Body of pancreas (tissue), 4 donors: Measurements from ENCODE around the gene TTC28. TPM values are rescaled to one million over a fixed set of nuclear protein-coding genes. Genes with fewer than 3 reads are reported as not detected.
"Not testable (repeated sequence)": the region's sequence is repeated elsewhere in the genome, so short reads cannot be mapped to it uniquely, and the experiment has no call there.

ENCODE experiments used
- ATAC-seq: fragments of 150-250 bp; one replicate; pipeline ENCODE4 v1.9.1; 2016
- DNase-seq, 4 donors: peaks; one replicate each; pipeline ENCODE4 v3.0.0-alpha.2; 2019
- H3K27ac ChIP-seq, 4 donors: fragments of 200-600 bp; sonication (generic); 1 replicate in 3 of 4; 2 replicates in 1 of 4; pipeline versions ENCODE4 v1.5.1 to v1.6.1; 2016 to 2019; ENCODE audit warnings: mild to moderate bottlenecking in 1 of 4, mixed read lengths in 1 of 4, moderate library complexity in 1 of 4
- H3K27me3 ChIP-seq, 2 donors: fragments of 200-600 bp; sonication (generic); one replicate each; pipeline ENCODE4 v1.6.0; 2016; ENCODE audit warnings: mild to moderate bottlenecking in 1 of 2
- H3K36me3 ChIP-seq, 2 donors: fragments of 200-600 bp; sonication (generic); replicated peaks in 1 of 2; 2 replicates each; pipeline ENCODE4 v1.5.1; 2016; ENCODE audit warnings: low read depth in 2 of 2; ENCODE audit not compliant: insufficient read depth in 1 of 2
- H3K4me1 ChIP-seq: fragments of 200-600 bp; sonication (generic); one replicate; pipeline ENCODE4 v1.6.0; 2016
- H3K4me3 ChIP-seq, 2 donors: fragments of 200-600 bp; sonication (generic); 1 replicate in 1 of 2; 2 replicates in 1 of 2; pipeline ENCODE4 v1.5.1; 2016 to 2019
- H3K9me3 ChIP-seq, 3 donors: fragments of 200-600 bp; sonication (generic); 1 replicate in 2 of 3; 2 replicates in 1 of 3; pipeline ENCODE4 v1.5.1; 2016
- POLR2A ChIP-seq, 3 donors: fragments of 450-650 bp; IDR thresholded peaks; one replicate each; pipeline ENCODE4 v1.6.1; 2016; ENCODE audit warnings: antibody characterized with exemption in 3 of 3, mild to moderate bottlenecking in 2 of 3
- WGBS, 2 donors: methylation state at CpG; one replicate each; pipeline ENCODE4 v1.1.5; 2017; 5-methylcytosine and 5-hydroxymethylcytosine counted together
- intact Hi-C: fragments of 100-400 bp; cut with DNase I; formaldehyde crosslinking; loops from one replicate; pipeline ENCODE4 v1.15.1; 2023
- total RNA-seq, 2 donors: library from RNA; depleted of rRNA; stranded (reverse); fragments of >200 nt; gene quantifications; one replicate each; pipeline ENCODE4 v1.1.0, GENCODE V29; 2016
- TF ChIP-seq, protein P1 (sequence below), 7 experiments: fragments of 450-650 bp in 4 of 7; fragments of 200-600 bp in 3 of 7; sonication (generic) in 3 of 7; IDR thresholded peaks; one replicate each; pipeline ENCODE4 v1.5.1; 2016 to 2019; ENCODE audit warnings: antibody characterized with exemption in 7 of 7

TTC28 gene
- total RNA-seq, 2 donors from 2014 or later: 21.0 to 87.3 TPM

DNA sequence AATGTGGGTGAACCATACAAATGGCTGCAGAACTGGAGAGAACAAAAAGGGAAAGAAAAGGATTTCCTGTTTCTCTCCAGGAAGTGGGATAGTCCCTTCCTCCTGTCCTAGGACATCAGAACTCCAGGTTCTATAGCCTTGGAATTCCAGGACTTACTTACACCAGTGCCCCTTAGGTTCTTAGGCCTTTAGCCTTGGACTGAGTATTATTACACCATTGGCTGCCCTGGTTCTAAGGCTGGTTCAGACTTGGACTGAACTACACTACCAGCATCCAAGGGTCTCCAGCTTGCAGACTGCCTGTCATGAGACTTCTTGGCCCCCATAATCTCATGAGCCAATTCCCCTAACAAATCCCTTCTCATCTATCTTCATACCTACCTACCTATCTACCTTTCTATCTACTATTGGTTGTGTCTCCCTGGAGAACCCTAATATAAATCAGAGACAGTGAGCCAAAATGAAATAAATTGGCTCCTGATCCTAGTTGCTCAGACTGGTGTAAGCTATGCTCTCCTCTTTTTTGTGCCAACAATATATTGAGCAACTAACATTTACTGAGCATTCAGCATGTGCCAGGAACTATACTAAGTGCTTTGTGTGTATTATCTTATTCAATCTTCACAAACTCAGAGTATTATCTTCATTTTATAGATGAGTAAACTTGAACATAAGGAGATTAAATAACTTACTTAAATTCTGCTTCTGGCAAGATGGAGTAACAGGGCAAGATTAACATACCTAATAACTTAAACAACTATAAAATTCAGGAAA lies 303.7 kb downstream of the TTC28 start:
- ATAC-seq: peak; percentile 27
- no peak overlapping the region for H3K27ac ChIP-seq

DNA sequence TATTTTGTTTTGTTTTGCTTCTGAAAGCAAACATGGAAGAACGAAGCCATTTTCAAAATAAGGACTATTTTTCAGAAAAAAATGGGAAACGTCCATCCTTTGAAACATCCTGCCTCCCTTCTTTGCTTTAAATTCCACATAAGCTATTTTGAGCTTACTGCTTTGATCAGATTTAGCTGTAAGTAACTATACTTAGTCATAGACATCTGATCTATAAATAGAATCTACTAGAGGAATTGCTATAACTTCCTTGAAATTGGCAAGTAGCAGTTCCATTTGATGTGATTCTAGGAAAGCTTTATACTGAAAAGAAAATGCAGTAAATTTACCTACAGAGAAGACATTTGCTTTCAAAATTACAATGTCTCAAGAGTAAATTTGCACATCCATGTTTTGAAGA lies 305.8 kb downstream of the TTC28 start:
- TF ChIP-seq, protein P1, sequence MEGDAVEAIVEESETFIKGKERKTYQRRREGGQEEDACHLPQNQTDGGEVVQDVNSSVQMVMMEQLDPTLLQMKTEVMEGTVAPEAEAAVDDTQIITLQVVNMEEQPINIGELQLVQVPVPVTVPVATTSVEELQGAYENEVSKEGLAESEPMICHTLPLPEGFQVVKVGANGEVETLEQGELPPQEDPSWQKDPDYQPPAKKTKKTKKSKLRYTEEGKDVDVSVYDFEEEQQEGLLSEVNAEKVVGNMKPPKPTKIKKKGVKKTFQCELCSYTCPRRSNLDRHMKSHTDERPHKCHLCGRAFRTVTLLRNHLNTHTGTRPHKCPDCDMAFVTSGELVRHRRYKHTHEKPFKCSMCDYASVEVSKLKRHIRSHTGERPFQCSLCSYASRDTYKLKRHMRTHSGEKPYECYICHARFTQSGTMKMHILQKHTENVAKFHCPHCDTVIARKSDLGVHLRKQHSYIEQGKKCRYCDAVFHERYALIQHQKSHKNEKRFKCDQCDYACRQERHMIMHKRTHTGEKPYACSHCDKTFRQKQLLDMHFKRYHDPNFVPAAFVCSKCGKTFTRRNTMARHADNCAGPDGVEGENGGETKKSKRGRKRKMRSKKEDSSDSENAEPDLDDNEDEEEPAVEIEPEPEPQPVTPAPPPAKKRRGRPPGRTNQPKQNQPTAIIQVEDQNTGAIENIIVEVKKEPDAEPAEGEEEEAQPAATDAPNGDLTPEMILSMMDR (IDR thresholded peaks at IDR 0.05): no peak
- TF ChIP-seq POLR2A (IDR thresholded peaks at IDR 0.05): no peak
- DNase-seq (no peak), ATAC-seq (no peak)
- 59 to 74% methylated on average over 2 of the region's 2 CpGs for WGBS, 2 donors
- Histone ChIP-seq H3K9me3 (no peaks in the 10 kb centered on the region), H3K4me1 (peaks cover 10% of the 10 kb centered on the region), H3K36me3 (no peaks in the 10 kb centered on the region), H3K27me3 (no peaks in the 10 kb centered on the region), H3K27ac (no peak overlapping the region), H3K4me3 (no peak overlapping the region)
- intact Hi-C loops: no loop called here

More for the DNA sequence above, 303.7 kb downstream of the TTC28 start:
- intact Hi-C loops: no loop called here
- H3K27me3 ChIP-seq: no peaks in the 10 kb centered on the region
- no peak for DNase-seq
- H3K4me1 ChIP-seq: peaks cover 10% of the 10 kb centered on the region
- no peak overlapping the region for H3K4me3 ChIP-seq
- TF ChIP-seq, protein P1 (IDR thresholded peaks at IDR 0.05): no peak
- no peak for TF ChIP-seq POLR2A (IDR thresholded peaks at IDR 0.05)
- no peaks in the 10 kb centered on the region for H3K36me3 ChIP-seq
- no peaks in the 10 kb centered on the region for H3K9me3 ChIP-seq

DNA sequence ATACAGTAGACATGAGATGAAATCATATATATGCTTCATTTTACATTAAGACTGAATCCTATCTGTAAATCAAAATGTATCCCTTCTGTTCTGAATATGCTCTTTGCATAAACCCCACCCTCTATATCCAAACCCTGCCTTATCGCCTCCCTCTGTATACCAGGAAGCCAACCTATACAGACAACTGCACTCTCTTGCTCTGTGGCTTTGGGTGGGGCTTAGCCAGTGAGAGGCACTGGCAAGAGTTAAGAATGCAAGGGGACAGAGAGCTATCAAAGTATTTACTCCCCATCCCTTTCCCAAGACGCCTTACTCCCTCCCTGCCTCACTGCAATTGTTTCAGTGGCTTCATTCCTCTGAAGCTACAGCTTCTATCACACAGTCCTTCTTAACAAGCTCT lies 309.8 kb downstream of the TTC28 start:
- DNase-seq: no peak

DNA sequence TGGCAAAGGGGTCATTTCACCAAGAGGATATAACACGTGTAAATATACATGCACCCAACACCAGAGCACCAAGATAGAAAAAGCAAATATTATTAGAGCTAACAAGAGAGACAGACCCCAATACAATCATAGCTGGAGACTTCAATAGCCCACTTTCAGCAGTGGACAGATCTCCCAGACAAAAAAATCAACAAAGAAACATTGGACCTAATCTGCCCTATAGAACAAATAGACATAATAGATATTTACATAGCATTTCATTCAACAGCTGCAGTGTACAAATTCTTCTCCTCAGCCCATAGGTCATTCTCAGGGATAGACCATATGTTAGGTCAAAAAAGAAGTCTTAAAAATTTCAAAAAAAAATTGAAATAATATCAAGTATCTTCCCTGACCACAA lies 312.8 kb downstream of the TTC28 start:
- Histone ChIP-seq H3K27me3 (no peaks in the 10 kb centered on the region), H3K9me3 (no peaks in the 10 kb centered on the region), H3K4me1 (no peaks in the 10 kb centered on the region), H3K36me3 (no peaks in the 10 kb centered on the region), H3K4me3 (no peak overlapping the region), H3K27ac (no peak overlapping the region)
- intact Hi-C loops: no loop called here
- WGBS, 2 donors: 54 to 58% methylated on average over 1 of the region's 1 CpG
- TF ChIP-seq, protein P1 (IDR thresholded peaks at IDR 0.05): no peak
- no peak for TF ChIP-seq POLR2A (IDR thresholded peaks at IDR 0.05)
- DNase-seq (no peak), ATAC-seq (no peak)

More for the DNA sequence above, 309.8 kb downstream of the TTC28 start:
- H3K4me1 ChIP-seq: no peaks in the 10 kb centered on the region
- no peak for ATAC-seq
- TF ChIP-seq, protein P1 (IDR thresholded peaks at IDR 0.05): no peak
- no peak for TF ChIP-seq POLR2A (IDR thresholded peaks at IDR 0.05)
- no peaks in the 10 kb centered on the region for H3K27me3 ChIP-seq
- H3K4me3 ChIP-seq: no peak overlapping the region
- WGBS, 2 donors: 80 to 83% methylated on average over 2 of the region's 2 CpGs
- H3K36me3 ChIP-seq: no peaks in the 10 kb centered on the region
- intact Hi-C loops: no loop called here
- no peaks in the 10 kb centered on the region for H3K9me3 ChIP-seq
- no peak overlapping the region for H3K27ac ChIP-seq

DNA sequence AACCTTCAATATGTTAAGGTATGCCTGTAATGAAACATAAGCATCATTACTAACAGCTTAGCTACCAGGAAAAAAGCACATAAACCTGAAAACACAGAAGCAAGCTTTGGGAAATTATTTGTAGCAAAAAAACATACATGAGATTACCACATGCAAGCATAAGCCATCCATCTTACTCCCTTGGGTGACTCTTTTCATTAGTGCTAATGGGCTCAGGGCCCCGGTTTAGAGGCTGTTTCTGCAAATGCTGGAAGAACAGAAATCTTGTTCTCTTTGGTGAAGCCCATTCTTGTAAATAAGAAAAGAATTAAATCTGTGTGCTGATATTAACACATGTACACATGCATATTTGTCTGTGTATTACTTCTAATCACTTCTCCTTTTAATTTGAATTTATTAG lies 314.3 kb downstream of the TTC28 start:
- no peaks in the 10 kb centered on the region for H3K36me3 ChIP-seq
- H3K4me3 ChIP-seq: no peak overlapping the region
- DNase-seq (no peak), ATAC-seq (no peak)
- no peaks in the 10 kb centered on the region for H3K27me3 ChIP-seq
- TF ChIP-seq, protein P1 (IDR thresholded peaks at IDR 0.05): no peak
- TF ChIP-seq POLR2A (IDR thresholded peaks at IDR 0.05): no peak
- H3K27ac ChIP-seq: no peak overlapping the region
- no peaks in the 10 kb centered on the region for H3K4me1 ChIP-seq
- intact Hi-C loops: no loop called here
- H3K9me3 ChIP-seq: no peaks in the 10 kb centered on the region
- WGBS, 2 donors: 88 to 92% methylated on average over 1 of the region's 1 CpG

DNA sequence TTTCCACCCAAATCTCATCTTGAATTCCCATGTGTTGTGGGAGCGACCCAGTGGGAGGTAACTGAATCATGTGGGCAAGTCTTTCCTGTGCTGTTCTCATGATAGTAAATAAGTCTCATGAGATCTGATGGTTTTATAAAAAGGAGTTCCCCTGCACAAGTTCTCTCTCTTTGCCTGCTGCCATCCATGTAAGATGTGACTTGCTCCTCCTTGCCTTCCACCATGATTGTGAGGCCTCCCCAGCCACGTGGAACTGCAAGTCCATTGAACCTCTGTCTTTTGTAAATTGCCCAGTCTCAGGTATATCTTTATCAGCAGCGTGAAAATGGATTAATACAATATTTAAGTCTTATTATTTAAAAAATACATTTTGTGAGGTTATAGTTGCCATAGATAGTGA lies 315.5 kb downstream of the TTC28 start:
- WGBS, 2 donors: 94% methylated on average over 3 of the region's 3 CpGs
- H3K4me3 ChIP-seq, H3K36me3 ChIP-seq, DNase-seq, intact Hi-C loops, H3K9me3 ChIP-seq, ATAC-seq, H3K27me3 ChIP-seq, H3K4me1 ChIP-seq, H3K27ac ChIP-seq: not testable (repeated sequence)
